ENCODE data around the gene MEF2C. TPM values are rescaled to one million over a fixed set of nuclear protein-coding genes. Genes with fewer than 3 reads are reported as not detected.

MEF2C gene
- total RNA-seq, 1 donor from 2014 or later, result 29.6 TPM

DNA sequence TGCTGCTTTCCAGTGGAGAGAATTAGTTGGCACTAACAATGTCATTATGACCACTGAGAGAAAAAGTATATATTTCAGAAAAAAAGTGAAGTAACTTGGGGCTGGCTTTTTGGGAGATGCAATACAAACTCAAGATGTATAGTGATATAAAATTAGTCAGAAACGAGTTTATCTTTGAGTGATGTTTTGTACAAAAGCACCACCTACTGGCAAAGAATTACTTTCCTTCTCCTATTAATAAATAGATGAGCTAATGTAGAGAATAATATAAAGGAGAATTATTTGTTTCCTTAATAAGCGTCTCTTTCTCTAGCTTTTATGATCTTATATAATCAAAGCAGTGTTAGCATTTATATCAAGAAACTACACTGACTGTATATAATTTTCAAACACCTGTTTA, 158.8 kb downstream of the MEF2C start:
- Mint-ChIP-seq H3K4me1 (ENCODE audit: low read depth) (no peaks in the 10 kb centered on the region), H3K27me3 (ENCODE audit: low read depth) (no peaks in the 10 kb centered on the region)
- DNase-seq (ENCODE audit: low spot score), result no peak

DNA sequence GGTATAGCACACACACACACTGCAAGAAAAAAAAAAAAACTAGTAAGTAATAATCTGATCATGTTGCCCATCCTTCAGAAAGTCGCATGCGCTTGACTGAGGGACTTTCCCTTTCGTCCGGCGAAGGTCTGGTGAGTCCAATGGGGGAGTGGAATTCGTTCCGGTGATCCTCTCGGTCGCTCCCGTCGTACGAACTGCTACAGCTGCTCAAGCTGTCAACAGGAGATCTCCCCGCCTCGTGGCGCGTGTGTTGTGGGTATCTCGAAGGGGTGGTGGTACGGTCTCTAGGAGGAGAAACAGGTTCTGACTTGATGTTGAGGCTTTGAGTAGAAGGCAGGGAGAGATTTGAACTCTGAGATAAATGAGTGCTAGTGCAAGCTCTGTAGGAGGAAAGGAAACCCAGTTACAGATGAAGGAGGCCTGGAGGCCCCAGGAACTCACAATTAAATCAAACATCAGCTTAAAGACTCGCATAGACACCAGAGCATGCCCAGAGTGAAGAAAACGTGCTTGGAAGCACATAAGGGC, 160.4 kb downstream of the MEF2C start:
- Mint-ChIP-seq H3K27ac (ENCODE audit: unreplicated experiment) (no peak overlapping the region), H3K4me3 (ENCODE audit: unreplicated experiment) (no peak overlapping the region), H3K4me1 (ENCODE audit: low read depth) (no peaks in the 10 kb centered on the region), H3K36me3 (ENCODE audit: low read depth) (peaks cover 13% of the 10 kb centered on the region), H3K9me3 (ENCODE audit: low read depth) (no peaks in the 10 kb centered on the region), H3K27me3 (ENCODE audit: low read depth) (no peaks in the 10 kb centered on the region)
- DNase-seq (ENCODE audit: low spot score), result peak; percentile 82
- TF ChIP-seq, protein P1, sequence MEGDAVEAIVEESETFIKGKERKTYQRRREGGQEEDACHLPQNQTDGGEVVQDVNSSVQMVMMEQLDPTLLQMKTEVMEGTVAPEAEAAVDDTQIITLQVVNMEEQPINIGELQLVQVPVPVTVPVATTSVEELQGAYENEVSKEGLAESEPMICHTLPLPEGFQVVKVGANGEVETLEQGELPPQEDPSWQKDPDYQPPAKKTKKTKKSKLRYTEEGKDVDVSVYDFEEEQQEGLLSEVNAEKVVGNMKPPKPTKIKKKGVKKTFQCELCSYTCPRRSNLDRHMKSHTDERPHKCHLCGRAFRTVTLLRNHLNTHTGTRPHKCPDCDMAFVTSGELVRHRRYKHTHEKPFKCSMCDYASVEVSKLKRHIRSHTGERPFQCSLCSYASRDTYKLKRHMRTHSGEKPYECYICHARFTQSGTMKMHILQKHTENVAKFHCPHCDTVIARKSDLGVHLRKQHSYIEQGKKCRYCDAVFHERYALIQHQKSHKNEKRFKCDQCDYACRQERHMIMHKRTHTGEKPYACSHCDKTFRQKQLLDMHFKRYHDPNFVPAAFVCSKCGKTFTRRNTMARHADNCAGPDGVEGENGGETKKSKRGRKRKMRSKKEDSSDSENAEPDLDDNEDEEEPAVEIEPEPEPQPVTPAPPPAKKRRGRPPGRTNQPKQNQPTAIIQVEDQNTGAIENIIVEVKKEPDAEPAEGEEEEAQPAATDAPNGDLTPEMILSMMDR (IDR thresholded peaks at IDR 0.05), result no peak

More for the DNA sequence above, 158.8 kb downstream of the MEF2C start:
- Mint-ChIP-seq H3K9me3 (ENCODE audit: low read depth) (no peaks in the 10 kb centered on the region), H3K27ac (ENCODE audit: unreplicated experiment) (no peak overlapping the region), H3K36me3 (ENCODE audit: low read depth) (peaks cover 13% of the 10 kb centered on the region), H3K4me3 (ENCODE audit: unreplicated experiment) (no peak overlapping the region)
- TF ChIP-seq, protein P1 (IDR thresholded peaks at IDR 0.05), result peak; percentile 78

DNA sequence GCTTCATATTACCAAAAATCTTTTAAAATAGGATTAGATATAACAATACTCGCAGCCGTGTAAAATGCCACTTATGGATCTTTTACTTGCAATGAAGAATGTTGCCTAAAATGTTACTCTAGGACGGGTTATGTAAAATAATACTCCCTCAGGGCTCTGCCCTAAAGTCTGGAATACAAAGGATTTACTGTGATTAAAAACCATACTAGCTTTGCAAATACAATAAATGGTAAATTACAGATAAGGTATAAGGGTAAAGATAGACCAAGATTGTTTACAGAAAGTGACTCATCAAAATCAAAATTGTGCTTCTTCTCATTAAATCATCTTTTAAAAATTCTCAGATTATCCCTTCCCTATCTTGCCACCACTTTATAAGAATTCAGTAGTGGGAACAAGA, 163.6 kb downstream of the MEF2C start:
- no peaks in the 10 kb centered on the region for H3K4me1 Mint-ChIP-seq (ENCODE audit: low read depth)
- no peaks in the 10 kb centered on the region for H3K9me3 Mint-ChIP-seq (ENCODE audit: low read depth)
- no peak for DNase-seq (ENCODE audit: low spot score)
- peaks cover 12% of the 10 kb centered on the region for H3K36me3 Mint-ChIP-seq (ENCODE audit: low read depth)
- no peak overlapping the region for H3K4me3 Mint-ChIP-seq (ENCODE audit: unreplicated experiment)
- TF ChIP-seq, protein P1 (IDR thresholded peaks at IDR 0.05), result no peak
- H3K27me3 Mint-ChIP-seq (ENCODE audit: low read depth), result no peaks in the 10 kb centered on the region
- no peak overlapping the region for H3K27ac Mint-ChIP-seq (ENCODE audit: unreplicated experiment)

DNA sequence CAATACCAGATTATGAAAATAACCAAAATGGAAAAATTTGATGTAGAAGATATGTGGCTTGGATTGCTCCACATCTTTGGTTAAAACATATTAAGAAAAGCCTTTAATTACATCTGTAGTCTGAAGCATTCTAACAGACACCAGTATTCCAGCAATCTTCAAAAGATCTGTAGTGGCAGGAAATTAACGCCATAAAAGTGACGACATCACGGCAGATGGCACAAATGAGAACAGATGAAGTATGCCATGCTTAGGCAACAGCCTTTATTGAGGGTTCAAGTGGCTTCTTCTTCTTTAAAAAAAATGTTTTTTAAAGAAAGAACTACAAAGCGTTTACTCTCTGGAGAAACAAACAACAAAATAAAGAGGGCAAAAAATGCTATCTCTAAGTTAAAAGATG, 164.2 kb downstream of the MEF2C start:
- TF ChIP-seq, protein P1 (IDR thresholded peaks at IDR 0.05), result no peak
- no peaks in the 10 kb centered on the region for H3K27me3 Mint-ChIP-seq (ENCODE audit: low read depth)
- H3K4me1 Mint-ChIP-seq (ENCODE audit: low read depth), result no peaks in the 10 kb centered on the region
- no peak overlapping the region for H3K27ac Mint-ChIP-seq (ENCODE audit: unreplicated experiment)
- no peak overlapping the region for H3K4me3 Mint-ChIP-seq (ENCODE audit: unreplicated experiment)
- no peak for DNase-seq (ENCODE audit: low spot score)
- no peaks in the 10 kb centered on the region for H3K9me3 Mint-ChIP-seq (ENCODE audit: low read depth)
- peaks cover 12% of the 10 kb centered on the region for H3K36me3 Mint-ChIP-seq (ENCODE audit: low read depth)

DNA sequence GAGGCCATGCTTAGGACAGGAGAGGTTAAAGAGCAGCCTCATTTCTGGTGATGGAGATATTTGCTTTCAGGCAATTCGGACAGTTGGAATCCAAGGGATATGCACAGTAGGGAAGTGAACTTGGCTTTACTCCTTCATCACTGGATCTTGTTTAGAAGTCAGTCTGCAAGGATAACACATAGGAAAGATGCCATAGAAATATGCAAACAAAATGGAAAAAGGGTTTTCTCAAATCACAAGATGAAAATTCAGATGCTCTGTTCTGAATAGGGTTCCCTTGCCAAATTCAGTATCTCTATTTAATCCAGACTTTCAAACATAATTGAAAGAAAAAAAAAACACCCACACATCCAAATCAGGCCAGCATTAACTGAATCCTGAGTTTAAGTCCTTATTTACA, 166.9 kb downstream of the MEF2C start:
- TF ChIP-seq, protein P1 (IDR thresholded peaks at IDR 0.05), result no peak

More for the DNA sequence above, 166.9 kb downstream of the MEF2C start:
- Mint-ChIP-seq H3K27ac (ENCODE audit: unreplicated experiment) (no peak overlapping the region), H3K4me1 (ENCODE audit: low read depth) (no peaks in the 10 kb centered on the region), H3K27me3 (ENCODE audit: low read depth) (no peaks in the 10 kb centered on the region), H3K36me3 (ENCODE audit: low read depth) (peaks cover 5% of the 10 kb centered on the region), H3K9me3 (ENCODE audit: low read depth) (no peaks in the 10 kb centered on the region), H3K4me3 (ENCODE audit: unreplicated experiment) (no peak overlapping the region)
- no peak for DNase-seq (ENCODE audit: low spot score)

Measured in chondrocyte (in vitro differentiated cells).